Measurements from ENCODE around the gene ATP5F1C.

The ATP5F1C gene

DNA sequence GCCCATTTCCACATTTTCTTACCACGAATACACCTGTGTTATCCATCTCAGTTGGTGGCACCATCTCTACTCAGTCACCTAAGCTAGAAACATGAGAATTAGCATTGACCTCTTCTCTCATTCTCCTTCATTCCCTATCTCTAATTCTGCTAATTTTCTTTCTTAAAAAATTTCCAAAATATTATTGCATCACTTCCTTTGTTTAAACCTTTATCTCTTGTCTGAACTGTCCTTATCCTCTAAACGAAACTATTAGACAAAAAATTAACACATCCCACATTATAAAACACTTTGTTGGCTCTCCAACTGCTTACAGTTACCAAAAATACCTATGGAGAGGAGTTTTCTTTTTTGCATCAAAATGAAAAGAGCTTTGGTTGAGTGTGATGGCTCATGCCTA, 48.6 kb downstream of the ATP5F1C start:
- in situ Hi-C loops (cut with HindIII; ENCODE audit: low sequenced_read_pairs), result no loop called here

DNA sequence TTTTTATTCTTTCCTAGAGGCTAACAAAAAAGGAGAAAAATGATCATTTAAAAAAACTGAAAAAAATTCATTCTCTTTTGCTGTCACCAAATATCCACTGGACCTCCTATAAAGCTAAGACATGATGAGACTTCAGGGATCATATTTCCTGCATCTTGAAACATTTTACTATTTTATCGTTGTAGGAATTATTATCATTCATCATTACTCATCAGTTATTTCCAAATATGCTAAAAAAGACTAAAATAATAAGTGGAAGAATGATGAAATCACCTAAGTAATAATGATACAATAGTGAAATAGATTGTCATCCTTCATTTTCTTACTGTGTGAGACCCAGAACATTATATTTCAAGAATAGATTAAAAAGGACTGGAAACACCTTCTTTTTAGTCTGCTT, 58.6 kb downstream of the ATP5F1C start:
- in situ Hi-C loops (cut with HindIII; ENCODE audit: low sequenced_read_pairs), result no loop called here

DNA sequence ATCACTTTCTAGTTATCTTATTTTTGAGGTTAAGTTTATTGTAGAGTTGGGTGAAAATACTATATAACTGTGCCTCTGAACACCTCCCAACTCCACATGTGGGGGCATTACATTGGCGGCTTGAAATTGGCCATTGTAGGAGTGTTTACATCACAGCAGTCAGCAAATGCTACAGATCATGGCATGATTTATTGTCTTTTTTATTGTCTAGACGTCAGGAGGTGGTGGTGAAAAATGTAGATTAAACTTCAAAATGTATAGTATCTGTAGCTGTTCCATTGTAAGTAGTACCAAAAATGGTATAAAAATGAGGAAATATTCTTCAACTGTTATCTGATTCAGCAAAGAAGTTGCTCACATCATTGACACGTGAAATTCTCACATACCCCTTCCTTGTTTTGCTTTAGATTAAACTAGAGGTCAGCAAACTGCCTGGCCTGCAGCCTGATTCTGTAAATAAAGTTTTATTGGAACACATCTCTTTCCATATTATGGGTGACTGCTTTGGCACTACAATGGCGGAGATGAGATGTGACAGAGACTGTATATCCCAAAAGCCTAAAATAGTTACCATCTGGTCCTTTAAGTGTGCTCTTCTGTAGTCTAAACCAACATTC, 65.4 kb downstream of the ATP5F1C start:
- in situ Hi-C loops (cut with HindIII; ENCODE audit: low sequenced_read_pairs), result no loop called here

DNA sequence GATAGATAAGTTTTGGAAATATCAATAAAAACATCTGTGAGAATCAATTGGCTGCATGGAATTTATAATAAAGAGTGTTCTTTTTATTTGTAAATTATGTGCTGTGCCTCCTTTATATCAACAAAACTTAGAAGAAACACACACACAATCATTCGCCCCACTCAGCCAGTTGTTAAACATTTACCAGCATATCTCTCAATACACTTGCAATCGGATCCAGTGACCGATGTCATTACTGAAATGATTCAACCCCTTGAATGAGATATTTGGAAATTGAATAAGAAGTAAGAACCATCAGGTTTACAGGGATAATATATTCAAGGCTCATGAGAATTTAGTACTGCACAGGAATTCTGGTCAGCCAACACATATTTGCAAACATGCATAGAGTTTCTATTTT, 65.9 kb downstream of the ATP5F1C start:
- in situ Hi-C loops (cut with HindIII; ENCODE audit: low sequenced_read_pairs), result no loop called here

DNA sequence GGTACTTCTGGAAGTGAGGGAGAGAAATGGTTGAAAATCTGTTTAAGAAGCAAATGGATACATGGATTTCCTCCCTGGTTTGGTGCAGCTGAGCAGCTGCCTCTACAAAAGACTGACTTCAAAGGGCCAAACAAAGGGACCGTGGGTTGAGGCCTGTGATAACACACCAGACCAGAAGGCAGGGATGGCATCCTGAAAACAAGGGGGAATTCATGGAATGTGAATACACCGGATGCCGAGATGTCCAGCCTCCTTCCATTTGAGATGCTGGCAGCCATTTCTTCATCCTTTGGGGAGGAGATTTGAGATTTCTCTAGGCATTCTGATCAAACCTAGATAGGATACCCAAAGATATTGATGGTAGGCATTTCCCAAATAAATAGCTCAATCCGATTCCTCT, 67.2 kb downstream of the ATP5F1C start:
- in situ Hi-C loops (cut with HindIII; ENCODE audit: low sequenced_read_pairs), result no loop called here

DNA sequence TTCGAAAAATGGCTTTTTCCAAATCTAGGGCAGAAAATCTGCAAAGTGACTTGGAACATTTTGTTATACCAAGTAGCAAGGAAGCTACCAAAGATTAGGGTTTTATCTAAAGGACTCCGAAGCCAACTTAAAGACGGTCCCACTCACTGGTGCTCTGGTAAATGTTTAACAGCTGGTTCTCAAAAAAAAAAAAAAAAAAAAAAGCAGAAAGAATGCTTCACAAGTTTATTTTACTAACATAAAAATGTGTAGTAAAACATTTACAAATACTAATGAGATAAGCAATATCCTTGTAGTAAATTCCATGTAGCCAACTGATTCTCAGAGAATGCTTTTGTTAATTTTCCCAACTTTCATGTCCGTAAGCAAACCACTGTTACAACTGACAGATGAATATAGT, 68.7 kb downstream of the ATP5F1C start:
- in situ Hi-C loops (cut with HindIII; ENCODE audit: low sequenced_read_pairs), result no loop called here

DNA sequence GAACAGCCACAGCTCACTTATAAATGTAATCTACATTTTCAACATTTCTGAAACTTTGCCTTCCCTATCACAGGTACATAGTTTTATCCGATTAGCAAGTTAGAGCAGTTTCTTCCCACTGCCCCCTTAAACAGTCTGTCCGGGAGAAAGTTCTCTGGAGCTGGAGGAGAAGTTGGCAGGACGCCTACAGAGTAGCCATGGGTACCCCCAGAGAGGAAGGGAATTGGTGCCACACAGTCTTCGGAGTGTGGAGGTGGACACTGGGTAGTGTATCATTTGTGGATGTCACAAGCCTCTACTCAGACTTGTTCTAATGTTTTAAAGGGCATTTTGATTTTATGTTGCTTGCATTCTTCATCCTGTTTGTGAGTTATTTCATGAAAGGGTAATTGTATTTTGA, 69.3 kb downstream of the ATP5F1C start:
- in situ Hi-C loops (cut with HindIII; ENCODE audit: low sequenced_read_pairs), result no loop called here

Measured in endothelial cell of hepatic sinusoid (primary cell).